A549 (cell line): ENCODE measurements around the gene AFG1L. TPM values are rescaled to one million over a fixed set of nuclear protein-coding genes. Genes with fewer than 3 reads are reported as not detected.

ENCODE experiments used
- ATAC-seq, 2 experiments: fragments of 200-7000 bp in 1 of 2; fragments of >200 bp in 1 of 2; cut with Nextera tagmentation in 1 of 2; cut with Tn5 transposase in 1 of 2; 3 replicates each; pipeline versions ENCODE4 v1.8.0 to v1.9.1; 2018 to 2020; ENCODE audit warnings: mild to moderate bottlenecking in 1 of 2, moderate library complexity in 1 of 2
- CTCF ChIA-PET: fragments of 300-600 bp; sonication (Branson Sonifier 250); formaldehyde crosslinking; extraction: SDS; loops from one replicate; lab custom pipeline; 2021; ENCODE audit warnings: antibody characterized with exemption, inconsistent platforms; lab: Yijun Ruan, JAX
- POLR2A ChIA-PET: fragments of 350-600 bp; formaldehyde crosslinking; extraction: SDS; loops from one replicate; lab custom pipeline; 2021; ENCODE audit warnings: antibody characterized with exemption, inconsistent platforms; lab: Yijun Ruan, JAX
- DNase-seq, 2 experiments: peaks; one replicate each; pipeline versions ENCODE4 v3.0.0 to v3.0.0-alpha.2; 2011 to 2016; ENCODE audit warnings: low read depth in 1 of 2, low spot score in 1 of 2
- FAIRE-seq: peaks from 2 replicates; lab custom pipeline; 2011; peaks lifted over from hg19 to GRCh38; lab: Jason Lieb, UNC
- H3K27ac ChIP-seq, 2 experiments: fragments of >200 bp; sonication (Bioruptor Twin); formaldehyde crosslinking; 3 replicates each; pipeline ENCODE4 v1.5.1; 2016 to 2017
- H3K4me1 ChIP-seq: fragments of >200 bp; sonication (Bioruptor Twin); formaldehyde crosslinking; 3 replicates; pipeline ENCODE4 v1.6.1; 2016
- H3K4me2 ChIP-seq: fragments of >200 bp; sonication (Bioruptor Twin); formaldehyde crosslinking; 3 replicates; pipeline ENCODE4 v1.6.1; 2016
- H3K4me3 ChIP-seq: fragments of >200 bp; sonication (Bioruptor Twin); formaldehyde crosslinking; 3 replicates; pipeline ENCODE4 v1.5.1; 2016
- H3K9me3 ChIP-seq: fragments of >200 bp; sonication (Bioruptor Twin); formaldehyde crosslinking; 3 replicates; pipeline ENCODE4 v1.6.1; 2016
- BHLHE40 ChIP-seq: IDR thresholded peaks from 2 replicates; pipeline ENCODE4 v1.6.1; 2012; ENCODE audit warnings: low read depth, low read length, inconsistent platforms
- CBX8 ChIP-seq: fragments of 200-600 bp; sonication (generic); IDR thresholded peaks from 2 replicates; pipeline ENCODE4 v1.6.1; 2016
- CEBPB ChIP-seq, 2 experiments: fragments of >200 bp in 1 of 2; sonication (Bioruptor Twin) in 1 of 2; formaldehyde crosslinking in 1 of 2; IDR thresholded peaks; 2 replicates each; pipeline ENCODE4 v1.6.1; 2012 to 2016
- CHD2 ChIP-seq: fragments of 150-350 bp; IDR thresholded peaks from 2 replicates; pipeline ENCODE4 v1.6.1; 2014; ENCODE audit warnings: low read length; ENCODE audit not compliant: partially characterized antibody
- CHD4 ChIP-seq: fragments of 200-600 bp; sonication (generic); IDR thresholded peaks from 2 replicates; pipeline ENCODE4 v1.6.1; 2016; ENCODE audit warnings: antibody characterized with exemption, mild to moderate bottlenecking, borderline replicate concordance
- FOSB ChIP-seq: fragments of 250-450 bp; sonication (Bioruptor Pico); IDR thresholded peaks from 2 replicates; pipeline ENCODE4 v1.5.0; 2020; ENCODE audit warnings: mild to moderate bottlenecking, moderate library complexity
- FOSL2 ChIP-seq, 2 experiments: fragments of 450-650 bp in 1 of 2; fragments of >200 bp in 1 of 2; sonication (Bioruptor Twin) in 1 of 2; formaldehyde crosslinking; IDR thresholded peaks; 2 replicates each; pipeline versions ENCODE4 v1.5.0 to v1.6.1; 2016 to 2020; ENCODE audit warnings: mild to moderate bottlenecking in 1 of 2, moderate library complexity in 1 of 2
- FOXS1 ChIP-seq: fragments of 250-450 bp; sonication (Bioruptor Pico); IDR thresholded peaks from 2 replicates; pipeline ENCODE4 v1.5.0; 2020; ENCODE audit warnings: mild to moderate bottlenecking, moderate library complexity
- HOXB5 ChIP-seq: fragments of 250-450 bp; sonication (Bioruptor Pico); IDR thresholded peaks from 2 replicates; pipeline ENCODE4 v1.5.0; 2020; ENCODE audit warnings: mild to moderate bottlenecking, moderate library complexity
- JUN ChIP-seq, 2 experiments: fragments of >200 bp; sonication (Bioruptor Twin); formaldehyde crosslinking; IDR thresholded peaks; 2 replicates in 1 of 2; 3 replicates in 1 of 2; pipeline ENCODE4 v1.6.1; 2016 to 2017
- JUNB ChIP-seq: fragments of >200 bp; sonication (Bioruptor Twin); formaldehyde crosslinking; IDR thresholded peaks from 2 replicates; pipeline ENCODE4 v1.6.1; 2016
- KDM1A ChIP-seq: fragments of 200-600 bp; sonication (generic); IDR thresholded peaks from 2 replicates; pipeline ENCODE4 v1.6.1; 2016; ENCODE audit warnings: low read depth, mild to moderate bottlenecking
- MAFK ChIP-seq: fragments of 450-650 bp; IDR thresholded peaks from 2 replicates; pipeline ENCODE4 v1.6.1; 2014; ENCODE audit not compliant: partially characterized antibody
- NPAS2 ChIP-seq: fragments of 250-450 bp; sonication (Bioruptor Pico); IDR thresholded peaks from 2 replicates; pipeline ENCODE4 v1.8.0; 2022; ENCODE audit warnings: mild to moderate bottlenecking, moderate library complexity, borderline replicate concordance
- POLR2A ChIP-seq: IDR thresholded peaks from 2 replicates; pipeline ENCODE4 v1.6.1; 2012; ENCODE audit warnings: mild to moderate bottlenecking, low read length
- RARB ChIP-seq: fragments of 250-450 bp; sonication (Bioruptor Pico); IDR thresholded peaks from 2 replicates; pipeline ENCODE4 v1.8.0; 2021; ENCODE audit warnings: mild to moderate bottlenecking, moderate library complexity
- RCOR1 ChIP-seq: fragments of 150-350 bp; IDR thresholded peaks from 2 replicates; pipeline ENCODE4 v1.6.1; 2014; ENCODE audit warnings: antibody characterized with exemption, low read length, low read depth
- RFX5 ChIP-seq: fragments of 450-650 bp; IDR thresholded peaks from 2 replicates; pipeline ENCODE4 v1.7.1; 2014; ENCODE audit warnings: antibody characterized with exemption, mild to moderate bottlenecking, moderate library complexity
- SREBF2 ChIP-seq: fragments of 450-650 bp; IDR thresholded peaks from 2 replicates; pipeline ENCODE4 v1.6.1; 2014; ENCODE audit warnings: mild to moderate bottlenecking, moderate library complexity
- TFCP2L1 ChIP-seq: fragments of 250-450 bp; sonication (Bioruptor Pico); IDR thresholded peaks from 2 replicates; pipeline ENCODE4 v1.5.0; 2021; ENCODE audit warnings: mild to moderate bottlenecking
- TP53 ChIP-seq: fragments of 250-450 bp; sonication (Bioruptor Pico); IDR thresholded peaks from 2 replicates; pipeline ENCODE4 v1.5.0; 2021; ENCODE audit warnings: mild to moderate bottlenecking, moderate library complexity
- ZNF302 ChIP-seq: fragments of 250-450 bp; sonication (Bioruptor Pico); IDR thresholded peaks from 2 replicates; pipeline ENCODE4 v1.9.0; 2021; ENCODE audit warnings: inconsistent platforms, mild to moderate bottlenecking, moderate library complexity
- WGBS: methylation state at CpG from one replicate; pipeline ENCODE4 v1.1.6; 2017; ENCODE audit errors: missing lambda C conversion rate; 5-methylcytosine and 5-hydroxymethylcytosine counted together
- polyA plus RNA-seq, 4 experiments: library from polyadenylated mRNA; depleted of rRNA in 3 of 4; stranded (reverse); fragments of >200 nt; fragmentation: RNase III in 1 of 4; extraction: RNeasy Plus Mini Kit Qiagen cat#74134 plus additional on column Dnase treatment in 1 of 4; gene quantifications; 2 replicates in 3 of 4; 3 replicates in 1 of 4; pipeline ENCODE4 v1.2.3, GENCODE V29; 2011 to 2017
- TF ChIP-seq, protein P1 (sequence below): fragments of 450-650 bp; IDR thresholded peaks from 2 replicates; pipeline ENCODE4 v1.6.1; 2014; ENCODE audit warnings: antibody characterized with exemption
- TF ChIP-seq, protein P2 (sequence below): fragments of 150-350 bp; IDR thresholded peaks from 2 replicates; pipeline ENCODE4 v1.6.1; 2014; ENCODE audit warnings: low read depth, mild to moderate bottlenecking, low read length
- TF ChIP-seq, protein P3 (sequence below): fragments of 250-450 bp; sonication (Bioruptor Pico); IDR thresholded peaks from 2 replicates; pipeline ENCODE4 v1.5.0; 2020; ENCODE audit warnings: low read depth, mild to moderate bottlenecking, moderate library complexity
- TF ChIP-seq, protein P4 (sequence below): fragments of >200 bp; sonication (Bioruptor Twin); formaldehyde crosslinking; IDR thresholded peaks from 3 replicates; pipeline ENCODE4 v1.5.1; 2016
- TF ChIP-seq, protein P5 (sequence below): IDR thresholded peaks from 2 replicates; pipeline ENCODE4 v1.6.1; 2012

AFG1L gene
- polyA plus RNA-seq, 2 of the 4 experiments (the other 2 are of a cell fraction): 1.3 to 2.3 TPM

DNA sequence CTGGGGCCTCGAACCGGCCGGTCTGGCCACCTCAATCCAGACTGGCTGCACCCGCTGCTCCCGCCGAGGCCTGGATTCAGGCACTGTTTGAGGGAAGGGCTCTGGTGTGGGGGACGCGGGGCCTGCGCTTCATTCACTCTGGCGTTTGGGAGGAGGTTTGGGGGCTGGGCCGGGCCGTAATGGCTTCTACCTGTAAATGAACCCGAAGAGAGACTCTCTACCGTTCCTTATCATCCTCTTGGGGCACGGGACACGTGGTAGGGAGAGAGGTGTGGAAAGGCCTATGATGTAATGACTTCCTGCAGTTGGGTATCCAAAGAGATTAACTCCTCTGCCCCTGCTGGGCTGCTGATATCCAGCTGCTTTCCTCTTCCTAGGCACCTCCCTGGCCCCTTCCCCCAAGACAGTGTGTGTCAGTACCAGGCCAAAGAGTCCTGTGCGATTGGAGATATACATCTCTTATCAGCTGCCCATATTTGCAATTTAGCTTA lies 267.7 kb downstream of the AFG1L start:
- ChIA-PET CTCF (interaction anchor here (1.3 kb wide), 1 partner anchor 330 kb away, joined by 3 read pairs; no protein-coding TSS in a partner anchor), POLR2A (no interaction called here)
- no peak for ATAC-seq
- Histone ChIP-seq H3K4me1 (peaks cover 35% of the 10 kb centered on the region; the same call in 2 of the 3 replicates), H3K4me2 (peak overlapping the region; percentile 84), H3K9me3 (no peaks in the 10 kb centered on the region), H3K4me3 (peak overlapping the region; percentile 95; the same call in 1 of the 3 replicates), H3K27ac (peak overlapping the region in 1 of 2 experiments; percentile 95; a peak in 1 of 6 replicates)
- TF ChIP-seq RARB (CRISPR knock-in tag): no peak
- no peak for TF ChIP-seq POLR2A
- no peak for TF ChIP-seq CHD2
- no peak for TF ChIP-seq SREBF2
- TF ChIP-seq, protein P1, sequence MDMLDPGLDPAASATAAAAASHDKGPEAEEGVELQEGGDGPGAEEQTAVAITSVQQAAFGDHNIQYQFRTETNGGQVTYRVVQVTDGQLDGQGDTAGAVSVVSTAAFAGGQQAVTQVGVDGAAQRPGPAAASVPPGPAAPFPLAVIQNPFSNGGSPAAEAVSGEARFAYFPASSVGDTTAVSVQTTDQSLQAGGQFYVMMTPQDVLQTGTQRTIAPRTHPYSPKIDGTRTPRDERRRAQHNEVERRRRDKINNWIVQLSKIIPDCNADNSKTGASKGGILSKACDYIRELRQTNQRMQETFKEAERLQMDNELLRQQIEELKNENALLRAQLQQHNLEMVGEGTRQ: no peak
- TF ChIP-seq KDM1A: no peak
- TF ChIP-seq JUNB: no peak
- TF ChIP-seq, protein P2, sequence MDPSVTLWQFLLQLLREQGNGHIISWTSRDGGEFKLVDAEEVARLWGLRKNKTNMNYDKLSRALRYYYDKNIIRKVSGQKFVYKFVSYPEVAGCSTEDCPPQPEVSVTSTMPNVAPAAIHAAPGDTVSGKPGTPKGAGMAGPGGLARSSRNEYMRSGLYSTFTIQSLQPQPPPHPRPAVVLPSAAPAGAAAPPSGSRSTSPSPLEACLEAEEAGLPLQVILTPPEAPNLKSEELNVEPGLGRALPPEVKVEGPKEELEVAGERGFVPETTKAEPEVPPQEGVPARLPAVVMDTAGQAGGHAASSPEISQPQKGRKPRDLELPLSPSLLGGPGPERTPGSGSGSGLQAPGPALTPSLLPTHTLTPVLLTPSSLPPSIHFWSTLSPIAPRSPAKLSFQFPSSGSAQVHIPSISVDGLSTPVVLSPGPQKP: no peak
- WGBS: 87% methylated on average over 17 of the region's 17 CpGs
- DNase-seq: peak; percentile 35 to 52
- no peak for FAIRE-seq

DNA sequence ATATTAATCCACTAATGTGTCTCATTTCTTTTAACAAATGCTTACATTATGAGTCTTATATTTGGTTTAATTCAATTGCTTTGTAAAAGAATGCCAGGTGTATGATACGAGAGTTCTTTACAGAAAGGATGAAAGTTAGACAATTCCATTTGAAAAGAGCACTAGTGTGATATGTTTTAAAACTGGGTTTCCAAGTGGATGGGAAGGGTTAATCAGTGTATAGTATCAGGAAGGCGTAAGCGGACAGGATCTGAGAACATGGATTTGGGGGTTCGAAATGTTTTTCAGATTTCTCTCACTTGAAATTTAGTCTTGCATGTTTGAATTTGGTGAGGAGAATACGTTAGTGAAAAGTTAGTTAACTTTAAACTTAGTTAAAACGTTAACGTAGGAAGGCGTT lies 268.4 kb downstream of the AFG1L start:
- peak overlapping the region; percentile 84; the same call in 2 of the 3 replicates for H3K4me2 ChIP-seq
- WGBS: 94% methylated on average over 8 of the region's 8 CpGs
- H3K4me3 ChIP-seq: no peak overlapping the region
- no peak for ATAC-seq
- CTCF ChIA-PET: interaction anchor here (1.3 kb wide), 1 partner anchor 330 kb away, joined by 3 read pairs; no protein-coding TSS in a partner anchor
- no peaks in the 10 kb centered on the region for H3K9me3 ChIP-seq
- no peak for TF ChIP-seq TP53 (CRISPR knock-in tag)
- no peak for TF ChIP-seq RCOR1
- no peak for TF ChIP-seq CHD4
- TF ChIP-seq, protein P3, sequence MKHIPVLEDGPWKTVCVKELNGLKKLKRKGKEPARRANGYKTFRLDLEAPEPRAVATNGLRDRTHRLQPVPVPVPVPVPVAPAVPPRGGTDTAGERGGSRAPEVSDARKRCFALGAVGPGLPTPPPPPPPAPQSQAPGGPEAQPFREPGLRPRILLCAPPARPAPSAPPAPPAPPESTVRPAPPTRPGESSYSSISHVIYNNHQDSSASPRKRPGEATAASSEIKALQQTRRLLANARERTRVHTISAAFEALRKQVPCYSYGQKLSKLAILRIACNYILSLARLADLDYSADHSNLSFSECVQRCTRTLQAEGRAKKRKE (CRISPR knock-in tag): no peak
- TF ChIP-seq FOSB (CRISPR knock-in tag): no peak
- TF ChIP-seq NPAS2 (CRISPR knock-in tag): no peak
- no peak for TF ChIP-seq BHLHE40
- no peak for TF ChIP-seq ZNF302 (CRISPR knock-in tag)
- TF ChIP-seq CEBPB (IDR thresholded peaks at IDR 0.05): no peak
- no peak for TF ChIP-seq JUN (IDR thresholded peaks at IDR 0.05)
- no peak for TF ChIP-seq MAFK
- TF ChIP-seq RARB (CRISPR knock-in tag): no peak
- TF ChIP-seq TFCP2L1 (CRISPR knock-in tag): no peak
- no peak for TF ChIP-seq FOSL2 (IDR thresholded peaks at IDR 0.05)
- TF ChIP-seq FOSL2 (CRISPR knock-in tag; IDR thresholded peaks at IDR 0.05): no peak
- TF ChIP-seq, protein P4, sequence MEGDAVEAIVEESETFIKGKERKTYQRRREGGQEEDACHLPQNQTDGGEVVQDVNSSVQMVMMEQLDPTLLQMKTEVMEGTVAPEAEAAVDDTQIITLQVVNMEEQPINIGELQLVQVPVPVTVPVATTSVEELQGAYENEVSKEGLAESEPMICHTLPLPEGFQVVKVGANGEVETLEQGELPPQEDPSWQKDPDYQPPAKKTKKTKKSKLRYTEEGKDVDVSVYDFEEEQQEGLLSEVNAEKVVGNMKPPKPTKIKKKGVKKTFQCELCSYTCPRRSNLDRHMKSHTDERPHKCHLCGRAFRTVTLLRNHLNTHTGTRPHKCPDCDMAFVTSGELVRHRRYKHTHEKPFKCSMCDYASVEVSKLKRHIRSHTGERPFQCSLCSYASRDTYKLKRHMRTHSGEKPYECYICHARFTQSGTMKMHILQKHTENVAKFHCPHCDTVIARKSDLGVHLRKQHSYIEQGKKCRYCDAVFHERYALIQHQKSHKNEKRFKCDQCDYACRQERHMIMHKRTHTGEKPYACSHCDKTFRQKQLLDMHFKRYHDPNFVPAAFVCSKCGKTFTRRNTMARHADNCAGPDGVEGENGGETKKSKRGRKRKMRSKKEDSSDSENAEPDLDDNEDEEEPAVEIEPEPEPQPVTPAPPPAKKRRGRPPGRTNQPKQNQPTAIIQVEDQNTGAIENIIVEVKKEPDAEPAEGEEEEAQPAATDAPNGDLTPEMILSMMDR: no peak
- TF ChIP-seq CBX8: no peak
- TF ChIP-seq FOXS1 (CRISPR knock-in tag): no peak
- no peak for TF ChIP-seq RFX5
- no peak for TF ChIP-seq HOXB5 (CRISPR knock-in tag)
- TF ChIP-seq, protein P5, sequence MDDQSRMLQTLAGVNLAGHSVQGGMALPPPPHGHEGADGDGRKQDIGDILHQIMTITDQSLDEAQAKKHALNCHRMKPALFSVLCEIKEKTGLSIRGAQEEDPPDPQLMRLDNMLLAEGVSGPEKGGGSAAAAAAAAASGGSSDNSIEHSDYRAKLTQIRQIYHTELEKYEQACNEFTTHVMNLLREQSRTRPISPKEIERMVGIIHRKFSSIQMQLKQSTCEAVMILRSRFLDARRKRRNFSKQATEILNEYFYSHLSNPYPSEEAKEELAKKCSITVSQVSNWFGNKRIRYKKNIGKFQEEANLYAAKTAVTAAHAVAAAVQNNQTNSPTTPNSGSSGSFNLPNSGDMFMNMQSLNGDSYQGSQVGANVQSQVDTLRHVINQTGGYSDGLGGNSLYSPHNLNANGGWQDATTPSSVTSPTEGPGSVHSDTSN: no peak
- TF ChIP-seq, all 56 proteins: peak for 0
- POLR2A ChIA-PET: no interaction called here
- FAIRE-seq (no peak), DNase-seq (no peak)
- Histone ChIP-seq H3K27ac (no peak overlapping the region), H3K4me1 (peaks cover 35% of the 10 kb centered on the region; the same call in 2 of the 3 replicates)
